Keratinocyte (primary cell): ENCODE measurements around the gene GZMM. TPM values are rescaled to one million over a fixed set of nuclear protein-coding genes. Genes with fewer than 3 reads are reported as not detected.

Experiments used
- DNase-seq: peaks from one replicate; pipeline ENCODE4 v3.0.0-alpha.2; 2011; ENCODE audit warnings: low read depth, missing footprints, low spot score
- FAIRE-seq: peaks from 2 replicates; lab custom pipeline; 2011; peaks lifted over from hg19 to GRCh38; lab: Jason Lieb, UNC
- H2AFZ ChIP-seq: 2 replicates; pipeline ENCODE4 v1.6.0; 2012; ENCODE audit warnings: low read length, control low read depth, inconsistent platforms; ENCODE audit not compliant: control insufficient read depth
- H3K27ac ChIP-seq: 2 replicates; pipeline ENCODE4 v1.5.1; 2011; ENCODE audit warnings: low read length; ENCODE audit not compliant: control insufficient read depth, insufficient read depth
- H3K27me3 ChIP-seq: 3 replicates; pipeline ENCODE4 v1.6.0; 2011; ENCODE audit warnings: low read length; ENCODE audit not compliant: control insufficient read depth, insufficient read depth; ENCODE audit errors: extremely low read depth
- H3K36me3 ChIP-seq, 2 experiments: 2 replicates in 1 of 2; 3 replicates in 1 of 2; pipeline ENCODE4 v1.5.1; 2011; ENCODE audit warnings: low read length in 2 of 2, mild to moderate bottlenecking in 1 of 2; ENCODE audit not compliant: control insufficient read depth in 2 of 2, insufficient read depth in 2 of 2; ENCODE audit errors: extremely low read depth in 1 of 2
- H3K4me1 ChIP-seq: 3 replicates; pipeline ENCODE4 v1.5.1; 2011; ENCODE audit warnings: low read length; ENCODE audit not compliant: control insufficient read depth, insufficient read depth; ENCODE audit errors: extremely low read depth
- H3K4me2 ChIP-seq: 3 replicates; pipeline ENCODE4 v1.6.0; 2011; ENCODE audit warnings: low read depth, low read length; ENCODE audit not compliant: control insufficient read depth, insufficient read depth; ENCODE audit errors: extremely low read depth
- H3K4me3 ChIP-seq, 3 experiments: fragments of 200-600 bp in 1 of 3; sonication (generic) in 1 of 3; 2 replicates in 2 of 3; 3 replicates in 1 of 3; pipeline ENCODE4 v1.5.1; 2011 to 2016; ENCODE audit warnings: low read length in 3 of 3, mild to moderate bottlenecking in 3 of 3, control low read depth in 2 of 3, inconsistent platforms in 1 of 3, low read depth in 1 of 3, mixed read lengths in 1 of 3, mixed run types in 1 of 3, moderate library complexity in 1 of 3; ENCODE audit not compliant: control insufficient read depth in 2 of 3, insufficient read depth in 2 of 3; ENCODE audit errors: extremely low read depth in 1 of 3
- H3K79me2 ChIP-seq: 2 replicates; pipeline ENCODE4 v1.6.0; 2012; ENCODE audit warnings: low read length; ENCODE audit not compliant: control insufficient read depth, insufficient read depth
- H3K9ac ChIP-seq: 3 replicates; pipeline ENCODE4 v1.6.0; 2011; ENCODE audit warnings: low read length; ENCODE audit not compliant: control insufficient read depth, insufficient read depth; ENCODE audit errors: extremely low read depth
- H3K9me1 ChIP-seq: 3 replicates; pipeline ENCODE4 v1.6.0; 2011; ENCODE audit warnings: low read length; ENCODE audit not compliant: control insufficient read depth, insufficient read depth; ENCODE audit errors: extremely low read depth
- H3K9me3 ChIP-seq: 2 replicates; pipeline ENCODE4 v1.5.1; 2012; ENCODE audit warnings: low read depth, low read length; ENCODE audit not compliant: control insufficient read depth
- H4K20me1 ChIP-seq: 3 replicates; pipeline ENCODE4 v1.6.0; 2011; ENCODE audit warnings: low read length; ENCODE audit not compliant: control insufficient read depth, insufficient read depth; ENCODE audit errors: extremely low read depth
- CTCF ChIP-seq, 3 experiments: IDR thresholded peaks in 1 of 3; conservative IDR thresholded peaks in 1 of 3; optimal IDR thresholded peaks in 1 of 3; 2 replicates in 2 of 3; 3 replicates in 1 of 3; pipeline versions ENCODE3 to v1.5.1; 2011; ENCODE audit warnings: low read length in 3 of 3, mild to moderate bottlenecking in 3 of 3, moderate library complexity in 2 of 3, control low read depth in 1 of 3, inconsistent platforms in 1 of 3; ENCODE audit not compliant: insufficient read depth in 2 of 3; ENCODE audit errors: extremely low read depth in 1 of 3
- EZH2 ChIP-seq: IDR thresholded peaks from one replicate; pipeline ENCODE4 v1.6.1; 2012; ENCODE audit warnings: inconsistent platforms, mild to moderate bottlenecking, low read length, moderate library complexity
- dilution Hi-C: fragments of 300-500 bp; cut with MboI; formaldehyde crosslinking; loops from one replicate; pipeline ENCODE4 v1.7.0; 2020; ENCODE audit warnings: low sequenced_read_pairs; ENCODE audit not compliant: extremely low pct_ligation_motif_present
- polyA plus RNA-seq, 5 experiments: library from polyadenylated mRNA; depleted of rRNA in 3 of 5; stranded (reverse) in 3 of 5; stranded (forward) in 1 of 5; unstranded in 1 of 5; fragments of >200 nt; gene quantifications; 1 replicate in 1 of 5; 2 replicates in 3 of 5; 3 replicates in 1 of 5; pipeline versions ENCODE4 v1.2.1 to v1.2.3, GENCODE V29; 2011 to 2012; ENCODE audit warnings: missing spikeins in 2 of 5, low read depth in 1 of 5, low replicate concordance in 1 of 5

Gene GZMM
- polyA plus RNA-seq, 1 donor (not counting 4 experiments of a cell fraction or from before 2014, with no cell fraction given): not detected

DNA sequence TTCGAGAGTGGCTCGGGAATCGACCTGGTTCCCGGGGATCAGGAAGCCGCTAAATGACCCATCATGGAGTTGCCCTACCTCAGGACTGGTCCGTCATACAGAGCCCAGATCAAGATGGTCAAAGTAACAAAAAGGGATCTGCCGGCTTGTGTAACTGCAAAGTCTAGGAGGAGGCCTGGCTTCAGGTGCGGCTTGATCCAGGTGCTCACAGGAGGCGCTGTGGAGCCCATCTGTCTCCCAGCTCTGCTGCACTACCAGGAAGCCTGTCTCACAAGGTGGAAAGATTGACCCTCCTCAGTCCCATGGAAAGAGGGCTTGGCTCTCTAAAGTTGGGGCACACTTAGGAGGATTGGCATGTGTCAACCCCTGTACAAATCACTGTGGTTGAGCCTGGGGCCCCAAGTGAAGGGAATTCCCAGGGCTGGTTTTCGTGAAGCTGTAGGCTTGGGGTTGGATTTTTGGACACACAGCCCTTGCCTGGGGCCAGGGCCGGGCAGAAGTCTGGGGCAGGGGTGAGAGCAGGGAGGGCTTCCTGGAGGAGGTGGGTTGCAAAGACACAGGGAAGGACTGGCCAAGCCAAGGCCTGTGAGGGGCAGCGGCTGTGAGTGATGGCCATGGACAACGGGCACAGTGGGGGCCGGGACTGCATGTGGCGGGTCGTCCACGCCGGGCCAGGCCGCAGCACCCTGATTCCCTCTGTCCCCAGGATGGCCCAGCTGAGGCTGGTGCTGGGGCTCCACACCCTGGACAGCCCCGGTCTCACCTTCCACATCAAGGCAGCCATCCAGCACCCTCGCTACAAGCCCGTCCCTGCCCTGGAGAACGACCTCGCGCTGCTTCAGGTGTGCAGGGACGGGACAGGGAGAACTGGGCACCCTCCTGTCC, 4.2 kb downstream of the GZMM start:
- no peak for DNase-seq
- Histone ChIP-seq H3K79me2 (no peaks in the 10 kb centered on the region), H3K27ac (no peak overlapping the region), H3K4me1 (no peaks in the 10 kb centered on the region), H3K27me3 (no peaks in the 10 kb centered on the region), H4K20me1 (no peaks in the 10 kb centered on the region), H3K4me3 (no peak overlapping the region), H3K9me1 (no peaks in the 10 kb centered on the region), H3K9me3 (no peaks in the 10 kb centered on the region), H3K9ac (no peak overlapping the region), H3K4me2 (no peak overlapping the region), H2AFZ (no peak overlapping the region), H3K36me3 (no peaks in the 10 kb centered on the region)
- dilution Hi-C loops: no loop called here
- FAIRE-seq: no peak
- peak in 2 of 3 experiments; percentile 2 to 8 for TF ChIP-seq CTCF (optimal IDR thresholded peaks at IDR 0.05 in 1 of 3, IDR thresholded peaks at IDR 0.05 in 1 of 3, conservative IDR thresholded peaks at IDR 0.05 in 1 of 3; ENCODE audit: extremely low read depth in 1 of 3, insufficient read depth in 2 of 3, low read length in 3 of 3)
- no peak for TF ChIP-seq EZH2

DNA sequence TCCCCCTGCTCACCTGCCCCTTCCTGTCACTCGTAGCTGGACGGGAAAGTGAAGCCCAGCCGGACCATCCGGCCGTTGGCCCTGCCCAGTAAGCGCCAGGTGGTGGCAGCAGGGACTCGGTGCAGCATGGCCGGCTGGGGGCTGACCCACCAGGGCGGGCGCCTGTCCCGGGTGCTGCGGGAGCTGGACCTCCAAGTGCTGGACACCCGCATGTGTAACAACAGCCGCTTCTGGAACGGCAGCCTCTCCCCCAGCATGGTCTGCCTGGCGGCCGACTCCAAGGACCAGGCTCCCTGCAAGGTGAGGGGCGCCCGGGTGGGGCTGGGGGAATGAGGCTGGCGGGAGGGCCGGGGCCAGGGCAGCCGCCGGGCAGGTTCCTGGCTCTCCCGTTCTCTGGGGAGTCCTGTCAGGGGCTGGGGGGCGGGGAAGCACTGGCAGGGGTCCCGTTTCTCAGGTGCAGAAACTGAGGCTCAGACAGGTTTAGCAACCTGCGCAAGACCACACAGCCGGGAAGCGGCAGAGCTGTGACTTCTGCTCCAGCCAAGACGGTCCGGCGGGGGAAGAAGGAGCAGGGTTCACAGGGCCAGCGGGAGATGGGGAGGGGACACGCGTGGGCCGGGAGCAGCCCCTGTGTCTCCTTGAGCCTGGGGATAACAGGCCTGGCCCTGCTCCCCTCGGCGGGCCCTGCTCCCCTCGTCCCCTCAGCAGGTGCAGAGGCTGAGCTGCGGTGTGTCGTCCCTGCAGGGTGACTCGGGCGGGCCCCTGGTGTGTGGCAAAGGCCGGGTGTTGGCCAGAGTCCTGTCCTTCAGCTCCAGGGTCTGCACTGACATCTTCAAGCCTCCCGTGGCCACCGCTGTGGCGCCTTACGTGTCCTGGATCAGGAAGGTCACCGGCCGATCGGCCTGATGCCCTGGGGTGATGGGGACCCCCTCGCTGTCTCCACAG, 5.3 kb downstream of the GZMM start:
- Histone ChIP-seq H4K20me1 (no peaks in the 10 kb centered on the region), H3K79me2 (no peaks in the 10 kb centered on the region), H3K27ac (no peak overlapping the region), H3K27me3 (no peaks in the 10 kb centered on the region), H3K36me3 (no peaks in the 10 kb centered on the region), H3K4me3 (no peak overlapping the region), H3K9me1 (no peaks in the 10 kb centered on the region), H2AFZ (no peak overlapping the region), H3K4me2 (no peak overlapping the region), H3K9me3 (no peaks in the 10 kb centered on the region), H3K9ac (no peak overlapping the region), H3K4me1 (no peaks in the 10 kb centered on the region)
- TF ChIP-seq CTCF (optimal IDR thresholded peaks at IDR 0.05 in 1 of 3, IDR thresholded peaks at IDR 0.05 in 1 of 3, conservative IDR thresholded peaks at IDR 0.05 in 1 of 3; ENCODE audit: extremely low read depth in 1 of 3, insufficient read depth in 2 of 3, low read length in 3 of 3) (no peak), EZH2 (no peak)
- DNase-seq (no peak), FAIRE-seq (no peak)
- dilution Hi-C loops: no loop called here
